Endothelial cell of umbilical vein (primary cell): ENCODE measurements around the gene PPP1R1C. TPM values are rescaled to one million over a fixed set of nuclear protein-coding genes. Genes with fewer than 3 reads are reported as not detected.

Experiments
- BruUV-seq: library from RNA; stranded (reverse); fragments of 400-500 nt; replicated peaks from 2 replicates; lab custom pipeline; 2021; lab: Mats Ljungman, UMichigan
- CTCF ChIA-PET: fragments of 300-600, 350-600 bp; sonication (Branson Sonifier 250); formaldehyde crosslinking; loops from one replicate; lab custom pipeline; 2021; ENCODE audit warnings: antibody characterized with exemption, inconsistent platforms; lab: Charles Lee
- POLR2A ChIA-PET: fragments of 300-600, 350-600 bp; sonication (Branson Sonifier 250); formaldehyde crosslinking; loops from one replicate; lab custom pipeline; 2021; ENCODE audit warnings: antibody characterized with exemption, inconsistent platforms; lab: Charles Lee
- DNase-seq: peaks from one replicate; pipeline ENCODE4 v3.0.0-alpha.2; 2011; ENCODE audit warnings: low read depth, low spot score
- FAIRE-seq: peaks from 2 replicates; lab custom pipeline; 2011; peaks lifted over from hg19 to GRCh38; lab: Jason Lieb, UNC
- H2AFZ ChIP-seq: 2 replicates; pipeline ENCODE4 v1.6.0; 2012; ENCODE audit warnings: low read depth, low read length, control low read depth, inconsistent platforms
- H3K27ac ChIP-seq: 2 replicates; pipeline ENCODE4 v1.5.1; 2011; ENCODE audit warnings: low read depth, mild to moderate bottlenecking, control low read depth, low read length, moderate library complexity; ENCODE audit not compliant: insufficient read depth
- H3K27me3 ChIP-seq, 2 experiments: 2 replicates each; pipeline versions ENCODE4 v1.6.0 to v1.6.1; 2011; ENCODE audit warnings: low read length in 2 of 2, mixed read lengths in 1 of 2; ENCODE audit not compliant: control insufficient read depth in 2 of 2, insufficient read depth in 2 of 2
- H3K36me3 ChIP-seq, 2 experiments: 2 replicates in 1 of 2; 3 replicates in 1 of 2; pipeline ENCODE4 v1.5.1; 2011; ENCODE audit warnings: low read length in 2 of 2, mild to moderate bottlenecking in 1 of 2, moderate library complexity in 1 of 2; ENCODE audit not compliant: control insufficient read depth in 2 of 2, insufficient read depth in 2 of 2; ENCODE audit errors: extremely low read depth in 1 of 2
- H3K4me1 ChIP-seq: 3 replicates; pipeline ENCODE4 v1.5.1; 2011; ENCODE audit warnings: mild to moderate bottlenecking, low read length; ENCODE audit not compliant: control insufficient read depth, insufficient read depth; ENCODE audit errors: extremely low read depth
- H3K4me2 ChIP-seq: 2 replicates; pipeline ENCODE4 v1.6.1; 2011; ENCODE audit warnings: low read length, control low read depth, mixed read lengths; ENCODE audit not compliant: insufficient read depth
- H3K4me3 ChIP-seq, 3 experiments: fragments of 200-600 bp in 1 of 3; sonication (generic), shearing (Covaris generic) in 1 of 3; replicated peaks in 1 of 3; 2 replicates each; pipeline ENCODE4 v1.5.1; 2011 to 2016; ENCODE audit warnings: control low read depth in 3 of 3, low read length in 3 of 3, mild to moderate bottlenecking in 2 of 3, inconsistent platforms in 1 of 3, low read depth in 1 of 3, moderate library complexity in 1 of 3; ENCODE audit not compliant: insufficient read depth in 1 of 3
- H3K79me2 ChIP-seq: 2 replicates; pipeline ENCODE4 v1.6.0; 2012; ENCODE audit warnings: low read length, inconsistent platforms; ENCODE audit not compliant: control insufficient read depth, insufficient read depth
- H3K9ac ChIP-seq: replicated peaks from 2 replicates; pipeline ENCODE3; 2011; ENCODE audit warnings: low read length, control low read depth; ENCODE audit not compliant: insufficient read depth; ENCODE audit errors: extremely low read depth
- H3K9me1 ChIP-seq: replicated peaks from 3 replicates; pipeline ENCODE4 v1.6.0; 2011; ENCODE audit warnings: mild to moderate bottlenecking, low read length; ENCODE audit not compliant: control insufficient read depth, insufficient read depth; ENCODE audit errors: extremely low read depth
- H3K9me3 ChIP-seq: replicated peaks from 2 replicates; pipeline ENCODE4 v1.5.1; 2012; ENCODE audit warnings: low read length, inconsistent platforms; ENCODE audit not compliant: control insufficient read depth, insufficient read depth
- H4K20me1 ChIP-seq: replicated peaks from 2 replicates; pipeline ENCODE3; 2011; ENCODE audit warnings: mild to moderate bottlenecking, low read length; ENCODE audit not compliant: control insufficient read depth, insufficient read depth; ENCODE audit errors: extremely low read depth
- CTCF ChIP-seq, 2 donors: IDR thresholded peaks; 1 replicate in 1 of 2; 2 replicates in 1 of 2; pipeline ENCODE4 v1.5.1; 2011; ENCODE audit warnings: low read length in 2 of 2, mild to moderate bottlenecking in 2 of 2, moderate library complexity in 2 of 2, control low read depth in 1 of 2, inconsistent platforms in 1 of 2, low read depth in 1 of 2; ENCODE audit not compliant: insufficient read depth in 1 of 2; ENCODE audit errors: extremely low read depth in 1 of 2
- EZH2 ChIP-seq: IDR thresholded peaks from 2 replicates; pipeline ENCODE4 v1.6.1; 2012; ENCODE audit warnings: borderline replicate concordance, low read depth, mild to moderate bottlenecking, moderate library complexity, low read length, inconsistent platforms; ENCODE audit not compliant: severe bottlenecking
- FOS ChIP-seq: IDR thresholded peaks from 2 replicates; pipeline ENCODE4 v1.6.1; 2011; ENCODE audit warnings: mild to moderate bottlenecking, low read length, moderate library complexity, borderline replicate concordance; ENCODE audit not compliant: insufficient read depth
- GATA2 ChIP-seq: IDR thresholded peaks from 2 replicates; pipeline ENCODE4 v1.7.0; 2011; ENCODE audit warnings: low read depth, mild to moderate bottlenecking, moderate library complexity, mixed read lengths, low read length; ENCODE audit not compliant: insufficient read length, insufficient read depth
- JUN ChIP-seq: IDR thresholded peaks from 2 replicates; pipeline ENCODE4 v1.6.1; 2011; ENCODE audit warnings: borderline replicate concordance, low read depth; ENCODE audit not compliant: insufficient read length, insufficient read depth
- POLR2AphosphoS5 ChIP-seq: IDR thresholded peaks from 2 replicates; pipeline ENCODE4 v1.6.1; 2012; ENCODE audit warnings: low read depth, mild to moderate bottlenecking, control low read depth, low read length, moderate library complexity; ENCODE audit not compliant: insufficient read depth
- dilution Hi-C: fragments of 300-500 bp; cut with MboI; formaldehyde crosslinking; loops from one replicate; pipeline ENCODE4 v1.15.0; 2019; ENCODE audit warnings: low sequenced_read_pairs; ENCODE audit not compliant: extremely low pct_ligation_motif_present
- intact Hi-C: fragments of 100-400 bp; cut with micrococcal nuclease; formaldehyde crosslinking; loops from one replicate; pipeline ENCODE4 v1.10.0; 2022
- polyA plus RNA-seq, 4 experiments: library from polyadenylated mRNA; depleted of rRNA in 3 of 4; stranded (reverse) in 3 of 4; unstranded in 1 of 4; fragments of >200 nt; gene quantifications; 2 replicates each; pipeline versions ENCODE4 v1.2.1 to v1.2.3, GENCODE V29; 2011 to 2012; ENCODE audit warnings: missing spikeins in 1 of 4
- total RNA-seq: library from RNA; stranded (reverse); gene quantifications from 2 replicates; pipeline ENCODE4 v1.2.3, GENCODE V29; 2021
- TF ChIP-seq, protein P1 (sequence below): IDR thresholded peaks from 2 replicates; pipeline ENCODE4 v1.6.1; 2011; ENCODE audit not compliant: insufficient read depth, insufficient read length

Gene PPP1R1C
- total and polyA plus RNA-seq, 2 donors (not counting 3 experiments of a cell fraction or from before 2014, with no cell fraction given) = 0.26 TPM; not detected in 1

- dilution Hi-C loops (no loop called here), intact Hi-C loops (no loop called here)
- Histone ChIP-seq H4K20me1 (no peaks in the 10 kb centered on the region), H3K4me1 (no peaks in the 10 kb centered on the region), H3K9me3 (no peaks in the 10 kb centered on the region), H3K4me3 (no peak overlapping the region), H3K36me3 (no peaks in the 10 kb centered on the region), H3K9me1 (no peaks in the 10 kb centered on the region), H3K4me2 (no peak overlapping the region), H3K27ac (no peak overlapping the region), H2AFZ (no peak overlapping the region), H3K9ac (no peak overlapping the region), H3K27me3 (no peaks in the 10 kb centered on the region), H3K79me2 (no peaks in the 10 kb centered on the region)
- ChIA-PET CTCF (interaction anchor here (0.7 to 1.9 kb wide), 2 partner anchors 28 to 308 kb away, joined by 4 to 6 read pairs; no protein-coding TSS in a partner anchor), POLR2A (no interaction called here)
- TF ChIP-seq POLR2AphosphoS5 (no peak), CTCF (IDR thresholded peaks at IDR 0.05; ENCODE audit: extremely low read depth in 1 of 2, insufficient read depth in 1 of 2, low read depth in 1 of 2, low read length in 2 of 2) (no peak), GATA2 (no peak), EZH2 (no peak), FOS (no peak), JUN (no peak)
- TF ChIP-seq, protein P1, sequence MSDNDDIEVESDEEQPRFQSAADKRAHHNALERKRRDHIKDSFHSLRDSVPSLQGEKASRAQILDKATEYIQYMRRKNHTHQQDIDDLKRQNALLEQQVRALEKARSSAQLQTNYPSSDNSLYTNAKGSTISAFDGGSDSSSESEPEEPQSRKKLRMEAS = no peak
- no peak for FAIRE-seq
- BruUV-seq = no TSS peak
- DNase-seq = no peak
These were observed 63.9 kb downstream of the PPP1R1C start for GRCh38 chr2:182049372-182050148.
